ELF-1 (cell line): ENCODE measurements around the gene IL1RAPL1.

Source experiments
- DNase-seq: peaks from one replicate; pipeline ENCODE4 v3.0.0-alpha.2; 2016; ENCODE audit warnings: low read depth, low spot score

IL1RAPL1 gene

DNA sequence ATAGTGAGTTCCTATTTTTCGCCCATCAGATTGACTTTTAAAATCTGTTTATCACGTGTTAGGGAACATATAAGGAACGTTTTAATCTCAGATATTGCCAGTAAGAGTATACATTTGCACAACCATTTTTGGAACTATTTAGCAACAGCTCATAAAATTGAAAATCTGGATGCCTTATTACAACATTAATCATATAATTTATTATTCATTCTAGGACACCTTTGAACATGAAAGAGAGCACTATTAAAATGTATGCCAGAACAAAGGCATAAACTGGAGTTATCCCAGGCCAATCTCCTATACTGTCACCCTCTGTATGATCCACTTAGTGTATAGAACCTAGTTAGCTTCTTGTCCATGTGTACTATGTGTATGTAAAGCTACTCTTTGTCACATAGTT, 1049.1 kb downstream of the IL1RAPL1 start:
- no peak for DNase-seq

DNA sequence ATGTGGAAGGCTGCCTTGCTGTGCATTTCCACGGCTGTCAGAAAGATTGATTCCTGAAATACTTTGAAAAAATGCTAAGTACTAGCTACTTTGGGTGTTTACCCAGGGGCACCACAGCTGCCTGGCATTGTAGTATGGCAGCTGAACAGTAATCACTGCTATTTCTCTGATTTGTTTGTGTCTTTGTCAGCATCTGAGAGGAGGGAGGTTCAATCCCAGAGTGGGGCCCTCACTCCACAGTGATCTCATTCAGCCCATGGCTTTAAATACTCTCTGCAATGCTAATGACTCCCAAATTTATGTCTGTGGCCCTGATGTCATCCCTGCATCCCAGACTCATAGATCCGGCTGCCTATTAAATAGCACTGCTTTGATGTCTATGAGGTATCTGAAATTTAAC, 1052.9 kb downstream of the IL1RAPL1 start:
- no peak for DNase-seq

- no peak for DNase-seq
Measured at GRCh38 chrX:29641461-29641860, 1054.2 kb downstream of the IL1RAPL1 start.

DNA sequence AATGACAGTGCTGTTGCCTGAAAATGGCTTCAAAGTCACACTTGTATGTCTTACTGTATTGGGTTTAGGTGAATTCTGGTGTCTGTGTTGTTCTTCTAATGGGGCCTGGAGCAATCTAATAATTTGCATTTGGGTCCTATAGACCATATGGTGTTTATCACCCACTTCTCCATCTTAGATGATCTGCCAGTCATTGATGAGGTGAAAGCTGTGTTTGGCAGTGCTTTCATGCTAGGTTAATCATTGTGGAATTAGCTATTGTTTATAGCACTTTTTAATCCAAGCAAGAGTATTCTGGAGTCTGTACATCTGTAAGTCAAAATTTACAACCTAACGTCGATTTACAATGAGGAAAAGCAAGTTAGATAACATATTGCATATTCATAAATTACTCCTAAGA, 1055.9 kb downstream of the IL1RAPL1 start:
- DNase-seq, result no peak

DNA sequence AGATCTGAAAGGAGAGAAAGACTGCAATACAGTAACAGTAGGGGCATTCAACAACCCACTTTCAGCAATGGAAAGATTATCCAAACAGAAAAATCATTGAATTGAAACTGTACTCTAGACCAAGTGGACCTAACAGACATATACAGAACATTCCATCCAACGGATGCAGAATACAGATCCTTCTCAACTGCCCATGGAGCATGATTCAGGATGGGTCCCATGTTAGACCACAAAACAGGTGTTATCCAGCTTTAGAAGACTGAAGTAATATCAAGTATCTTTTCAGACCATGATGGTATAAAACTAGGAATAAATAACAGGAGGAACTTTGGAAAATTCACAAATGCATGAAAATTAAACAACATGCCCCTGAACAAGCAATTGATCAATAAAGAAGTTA, 1060.9 kb downstream of the IL1RAPL1 start:
- no peak for DNase-seq

GRCh38 chrX:29652484-29652883, 1065.2 kb downstream of the IL1RAPL1 start:
- DNase-seq, result no peak

- DNase-seq, result no peak
Measured at GRCh38 chrX:29653721-29654120, 1066.5 kb downstream of the IL1RAPL1 start.

DNA sequence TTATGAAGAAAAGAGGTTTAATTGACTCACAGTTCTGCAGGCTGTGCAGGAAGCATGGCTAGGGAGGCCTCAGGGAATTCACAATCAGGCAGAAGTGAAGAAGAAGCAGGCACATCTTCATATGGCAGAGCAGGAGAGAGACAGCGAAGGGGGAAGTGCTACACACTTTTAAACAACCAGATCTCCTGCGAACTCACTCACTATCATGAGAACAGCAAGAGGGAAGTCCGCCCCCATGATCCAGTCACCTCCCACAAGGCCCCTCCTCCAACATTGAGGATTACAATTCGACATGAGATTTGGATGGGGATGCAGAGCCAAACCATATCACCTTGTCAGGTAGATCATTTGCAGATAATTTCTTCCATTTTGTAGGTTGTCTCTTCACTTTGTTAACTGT, 1072.7 kb downstream of the IL1RAPL1 start:
- no peak for DNase-seq

DNA sequence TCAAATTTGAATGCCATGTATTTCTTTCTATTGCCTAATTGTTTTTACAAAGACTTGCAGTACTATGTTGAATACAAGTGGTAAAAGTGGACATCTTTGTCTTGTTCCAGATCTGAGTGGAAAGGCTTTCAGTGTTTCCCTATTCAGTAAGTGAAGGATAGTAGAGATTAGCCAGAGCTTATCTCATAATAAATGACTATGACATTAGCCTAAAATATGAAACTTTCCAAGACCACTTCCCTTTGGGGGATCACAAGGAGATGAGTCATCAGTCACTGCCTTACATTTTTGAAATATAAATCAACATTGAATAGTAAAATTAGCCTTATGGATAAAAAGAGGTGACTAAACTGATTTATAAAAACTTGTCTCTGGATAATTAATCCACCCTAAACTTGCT, 1074.0 kb downstream of the IL1RAPL1 start:
- DNase-seq, result no peak

DNA sequence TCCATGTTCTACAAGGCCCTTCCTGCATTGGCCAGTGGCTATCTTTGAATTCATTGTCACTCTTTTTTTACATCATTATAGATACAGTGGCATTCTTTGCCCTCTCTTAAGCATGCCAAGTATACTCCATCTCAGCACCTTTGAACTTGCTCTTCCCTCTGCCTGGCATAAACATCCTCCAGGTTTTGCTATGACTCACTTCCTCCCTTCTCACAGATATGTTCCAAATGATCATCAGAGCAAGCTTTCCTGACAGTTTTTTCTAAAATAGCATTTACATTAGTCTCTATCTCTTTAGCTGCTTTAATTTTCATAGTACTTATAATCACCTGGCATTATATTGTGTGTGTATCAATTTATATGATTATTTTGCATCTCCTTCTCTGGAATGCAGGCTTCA, 1074.9 kb downstream of the IL1RAPL1 start:
- DNase-seq, result no peak

- peak; percentile 7 for DNase-seq
Measured at GRCh38 chrX:29662759-29663503, 1075.7 kb downstream of the IL1RAPL1 start.

DNA sequence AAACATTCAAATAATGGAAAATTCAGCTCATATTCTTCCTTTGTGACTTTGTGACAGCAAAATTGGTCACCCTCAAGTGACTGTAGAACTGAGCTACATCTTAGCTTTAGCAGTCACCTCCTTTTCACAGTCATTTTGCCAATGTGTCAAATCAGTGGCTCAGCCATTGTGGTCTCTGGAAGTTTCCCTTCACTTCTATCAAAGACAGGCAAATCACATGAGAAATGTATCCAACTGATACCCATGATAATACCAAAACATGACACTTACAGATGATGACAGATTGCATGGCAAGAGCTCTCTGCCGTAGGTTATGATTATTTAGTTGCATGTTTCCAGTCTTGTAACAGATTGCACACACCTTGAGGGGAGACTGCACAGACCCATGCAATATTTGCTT, 1078.3 kb downstream of the IL1RAPL1 start:
- no peak for DNase-seq

DNA sequence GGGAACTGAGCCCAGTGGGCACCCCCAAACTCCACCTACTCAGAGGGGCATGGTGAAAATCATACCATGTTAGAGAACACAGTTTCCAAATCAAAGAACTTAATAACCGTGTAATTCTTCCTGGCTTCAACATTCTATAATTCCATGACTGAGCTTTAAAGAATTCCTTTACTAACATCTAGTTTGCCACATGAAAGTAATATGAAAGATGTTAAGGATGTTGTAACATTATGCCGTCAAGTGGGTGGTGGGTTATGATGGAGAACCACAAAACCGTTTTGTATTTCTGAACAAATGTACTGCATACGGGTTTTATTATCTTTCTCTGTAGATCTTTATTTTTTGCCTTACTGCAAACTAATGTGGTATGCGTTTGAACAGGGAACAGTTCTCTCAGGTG, 1079.1 kb downstream of the IL1RAPL1 start:
- no peak for DNase-seq

- DNase-seq, result no peak
Measured at GRCh38 chrX:29671421-29671820, 1084.2 kb downstream of the IL1RAPL1 start.

- no peak for DNase-seq
Measured at GRCh38 chrX:29687687-29688086, 1100.4 kb downstream of the IL1RAPL1 start.

DNA sequence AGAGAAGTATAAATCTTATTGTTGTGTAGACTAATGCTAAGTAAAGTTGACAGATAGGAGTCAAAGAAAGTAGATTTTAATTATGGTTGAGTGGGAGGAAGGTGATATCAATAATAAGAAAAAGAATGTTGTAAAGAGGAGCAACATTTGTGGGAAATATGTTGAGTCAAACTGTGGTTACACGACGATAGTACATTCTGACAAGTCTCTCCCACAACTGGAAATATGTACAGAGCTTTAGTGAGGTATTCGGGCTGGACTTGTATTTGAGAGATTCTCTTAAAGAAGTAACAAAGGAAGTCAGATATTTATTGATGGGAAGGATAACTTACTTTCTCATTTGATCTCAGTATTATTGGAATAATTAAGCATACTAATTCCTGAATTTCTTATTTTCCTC, 1102.8 kb downstream of the IL1RAPL1 start:
- DNase-seq, result no peak

DNA sequence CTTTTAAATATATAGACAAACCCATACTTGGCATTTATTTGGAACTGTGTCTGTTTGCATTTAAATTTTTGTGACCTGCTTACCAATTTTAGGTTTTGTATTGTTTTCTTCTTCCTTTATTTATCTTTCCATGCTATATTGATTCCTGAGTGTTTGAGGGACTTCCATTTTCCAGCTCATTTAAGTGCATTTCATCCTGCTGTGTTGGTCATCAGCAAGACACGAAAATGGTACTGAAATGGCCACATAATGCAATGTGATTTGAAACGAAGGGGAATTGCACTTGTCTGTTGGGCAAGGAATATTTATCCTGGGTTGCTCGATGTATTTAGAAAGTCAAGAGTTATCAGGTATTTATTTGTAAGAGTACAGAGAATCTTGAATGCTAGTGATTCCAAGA, 1103.8 kb downstream of the IL1RAPL1 start:
- DNase-seq, result no peak

DNA sequence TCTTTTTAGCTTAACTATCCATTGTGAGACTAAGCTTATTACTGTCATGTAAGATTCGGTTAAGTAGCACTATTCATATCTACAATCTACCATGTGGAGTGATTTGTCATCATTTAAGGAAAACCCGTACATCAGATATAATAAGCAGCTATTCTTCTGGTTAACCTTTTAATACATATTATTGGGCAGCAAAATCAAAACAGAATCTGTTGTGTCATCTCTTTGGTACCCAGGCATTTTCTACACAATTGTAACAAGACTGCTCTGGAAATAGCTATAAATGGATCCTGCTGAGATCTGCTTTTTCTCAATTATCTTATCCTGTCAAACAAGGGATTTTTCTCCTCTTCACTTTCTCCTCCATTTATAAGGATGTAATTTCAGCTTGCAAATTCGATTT, 1106.7 kb downstream of the IL1RAPL1 start:
- DNase-seq, result no peak

GRCh38 chrX:29699239-29699638, 1112.0 kb downstream of the IL1RAPL1 start:
- no peak for DNase-seq

- DNase-seq, result no peak
Measured at GRCh38 chrX:29707088-29707487, 1119.8 kb downstream of the IL1RAPL1 start.

- no peak for DNase-seq
Measured at GRCh38 chrX:29721152-29721551, 1133.9 kb downstream of the IL1RAPL1 start.

GRCh38 chrX:29724316-29724715, 1137.1 kb downstream of the IL1RAPL1 start:
- no peak for DNase-seq

DNA sequence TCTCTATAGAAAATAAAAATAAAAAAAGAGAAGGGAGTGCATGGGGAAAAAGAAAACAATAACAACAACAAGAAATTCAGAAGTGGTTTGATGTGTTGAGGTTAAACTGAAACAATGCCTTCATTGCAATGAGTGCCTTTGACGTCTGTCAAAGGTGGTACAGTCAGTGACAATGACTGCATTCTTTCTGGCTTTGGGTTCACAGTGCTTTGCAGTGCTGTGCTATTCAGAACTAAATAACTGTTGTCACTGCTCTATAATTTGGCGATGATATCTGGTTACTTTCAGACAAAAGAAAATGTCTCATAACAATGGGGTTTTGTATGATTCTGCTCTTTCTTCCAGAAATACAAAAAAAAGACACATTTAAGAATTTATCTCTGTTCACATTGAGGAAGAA, 1139.6 kb downstream of the IL1RAPL1 start:
- DNase-seq, result no peak

DNA sequence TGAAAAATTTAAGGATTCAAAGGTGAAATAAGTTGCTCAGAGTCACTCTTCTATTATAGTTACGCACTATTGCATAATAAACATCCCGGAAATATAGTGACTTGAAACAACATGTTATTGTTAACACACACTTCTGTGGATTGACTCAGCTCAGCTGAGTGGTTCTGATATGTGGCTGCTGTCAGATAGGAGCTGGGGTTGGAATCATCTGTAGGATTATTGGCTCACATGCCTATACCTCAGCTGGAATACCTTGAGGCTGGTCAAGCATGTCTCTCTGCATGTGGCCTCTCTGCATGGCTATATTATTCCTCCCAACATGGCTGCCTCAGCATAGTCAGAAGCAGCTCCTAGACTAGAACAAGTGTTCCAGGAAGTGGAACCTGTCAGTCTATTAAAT, 1141.4 kb downstream of the IL1RAPL1 start:
- no peak for DNase-seq
